AG10803 (cell line): Measurements from ENCODE around the gene INHA.
A peak's percentile ranks its signal among the peaks of the same experiment; 100 is the strongest.

Source experiments
- DNase-seq: peaks from one replicate; pipeline ENCODE4 v3.0.0; 2010; ENCODE audit warnings: low read depth
- H3K4me3 ChIP-seq: 2 replicates; pipeline ENCODE4 v1.5.1; 2011; ENCODE audit warnings: mild to moderate bottlenecking, low read length, control low read depth
- TF ChIP-seq, protein P1 (sequence below): conservative IDR thresholded peaks from 2 replicates; pipeline ENCODE4 v1.5.1; 2011; ENCODE audit warnings: mild to moderate bottlenecking, low read length, control low read depth, inconsistent platforms

Gene INHA

GRCh38 chr2:219572237-219573001, at the start of gene INHA:
Gene INHA (plus strand): TSS chr2:219572310. CDS start chr2:219572375, 65 bp downstream.
- DNase-seq, result no peak

GRCh38 chr2:219523031-219523671, 49.0 kb upstream of the INHA start:
- TF ChIP-seq, protein P1, sequence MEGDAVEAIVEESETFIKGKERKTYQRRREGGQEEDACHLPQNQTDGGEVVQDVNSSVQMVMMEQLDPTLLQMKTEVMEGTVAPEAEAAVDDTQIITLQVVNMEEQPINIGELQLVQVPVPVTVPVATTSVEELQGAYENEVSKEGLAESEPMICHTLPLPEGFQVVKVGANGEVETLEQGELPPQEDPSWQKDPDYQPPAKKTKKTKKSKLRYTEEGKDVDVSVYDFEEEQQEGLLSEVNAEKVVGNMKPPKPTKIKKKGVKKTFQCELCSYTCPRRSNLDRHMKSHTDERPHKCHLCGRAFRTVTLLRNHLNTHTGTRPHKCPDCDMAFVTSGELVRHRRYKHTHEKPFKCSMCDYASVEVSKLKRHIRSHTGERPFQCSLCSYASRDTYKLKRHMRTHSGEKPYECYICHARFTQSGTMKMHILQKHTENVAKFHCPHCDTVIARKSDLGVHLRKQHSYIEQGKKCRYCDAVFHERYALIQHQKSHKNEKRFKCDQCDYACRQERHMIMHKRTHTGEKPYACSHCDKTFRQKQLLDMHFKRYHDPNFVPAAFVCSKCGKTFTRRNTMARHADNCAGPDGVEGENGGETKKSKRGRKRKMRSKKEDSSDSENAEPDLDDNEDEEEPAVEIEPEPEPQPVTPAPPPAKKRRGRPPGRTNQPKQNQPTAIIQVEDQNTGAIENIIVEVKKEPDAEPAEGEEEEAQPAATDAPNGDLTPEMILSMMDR, result no peak
- no peak for DNase-seq
- H3K4me3 ChIP-seq, result no peak overlapping the region

More at GRCh38 chr2:219572237-219573001, at the start of gene INHA:
- TF ChIP-seq, protein P1, result no peak
- peak within 1 kb of the TSS; percentile 68 for H3K4me3 ChIP-seq

GRCh38 chr2:219524817-219525216, 47.3 kb upstream of the INHA start:
- DNase-seq, result no peak
- H3K4me3 ChIP-seq, result no peak overlapping the region
- TF ChIP-seq, protein P1, result no peak

- no peak overlapping the region for H3K4me3 ChIP-seq
- DNase-seq, result no peak
- TF ChIP-seq, protein P1, result no peak
Measured at GRCh38 chr2:219525533-219526232, 46.4 kb upstream of the INHA start.

DNA sequence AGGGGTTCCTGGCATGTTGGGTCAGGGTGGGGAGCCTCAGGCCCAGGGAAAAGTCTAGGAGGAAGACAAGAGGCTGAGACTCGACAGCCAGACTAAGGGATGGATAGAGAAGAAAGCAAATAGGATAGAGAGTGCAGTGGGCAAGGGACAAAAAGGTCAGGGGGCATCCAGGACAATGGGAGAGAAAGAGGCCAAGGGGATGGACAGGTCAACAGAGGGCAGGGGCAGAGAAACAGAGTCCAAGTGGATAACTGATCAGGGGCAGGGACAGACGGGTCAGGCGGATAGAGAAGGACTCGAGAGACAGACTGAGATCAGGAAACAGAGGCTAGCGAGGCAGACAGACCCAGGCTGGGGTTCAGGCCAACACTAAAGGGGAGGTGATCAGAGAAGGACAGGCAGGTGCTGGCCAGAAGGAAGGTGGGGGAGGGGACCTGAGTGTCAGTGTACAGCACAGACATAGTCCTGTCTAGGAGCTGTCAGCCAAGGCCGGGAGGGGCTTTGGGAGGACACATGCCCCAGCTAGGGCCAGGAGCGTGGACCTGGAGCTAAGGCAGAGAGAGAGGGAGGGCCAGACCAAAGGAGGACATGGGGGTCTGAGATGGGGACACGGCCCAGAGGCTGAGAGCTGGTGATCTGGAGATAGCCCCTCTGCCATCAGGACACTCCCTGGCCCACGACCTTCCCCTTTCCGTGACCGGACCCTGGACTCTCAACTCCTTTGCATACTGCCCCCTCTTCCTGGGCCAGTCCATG, 45.6 kb upstream of the INHA start:
- H3K4me3 ChIP-seq, result no peak overlapping the region
- no peak for DNase-seq
- TF ChIP-seq, protein P1, result no peak

DNA sequence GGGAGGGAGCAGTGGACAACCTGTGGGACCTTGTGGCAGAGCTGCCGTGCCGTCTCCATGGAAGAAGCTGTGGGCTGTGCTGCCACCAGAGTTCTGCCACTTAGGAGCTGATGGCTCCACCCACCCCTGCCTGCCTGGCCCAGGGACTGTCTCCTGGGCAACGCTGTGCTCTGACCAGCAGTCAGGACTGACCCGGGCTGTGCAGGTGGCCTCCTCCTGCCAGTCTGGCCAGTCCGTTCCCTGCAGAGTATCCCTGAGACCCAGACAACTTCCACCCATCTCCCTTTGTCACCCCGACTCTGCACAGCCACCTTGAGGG, 45.1 kb upstream of the INHA start:
- H3K4me3 ChIP-seq, result no peak overlapping the region
- TF ChIP-seq, protein P1, result no peak
- DNase-seq, result no peak
